Effector CD4-positive, alpha-beta T cell (primary cell): ENCODE results near the gene MYO3B.
"Not testable (repeated sequence)": the region's sequence is repeated elsewhere in the genome, so short reads cannot be mapped to it uniquely, and the experiment has no call there.

Experiments
- DNase-seq: peaks from one replicate; pipeline ENCODE4 v3.0.0-alpha.2; 2020

MYO3B gene

DNA sequence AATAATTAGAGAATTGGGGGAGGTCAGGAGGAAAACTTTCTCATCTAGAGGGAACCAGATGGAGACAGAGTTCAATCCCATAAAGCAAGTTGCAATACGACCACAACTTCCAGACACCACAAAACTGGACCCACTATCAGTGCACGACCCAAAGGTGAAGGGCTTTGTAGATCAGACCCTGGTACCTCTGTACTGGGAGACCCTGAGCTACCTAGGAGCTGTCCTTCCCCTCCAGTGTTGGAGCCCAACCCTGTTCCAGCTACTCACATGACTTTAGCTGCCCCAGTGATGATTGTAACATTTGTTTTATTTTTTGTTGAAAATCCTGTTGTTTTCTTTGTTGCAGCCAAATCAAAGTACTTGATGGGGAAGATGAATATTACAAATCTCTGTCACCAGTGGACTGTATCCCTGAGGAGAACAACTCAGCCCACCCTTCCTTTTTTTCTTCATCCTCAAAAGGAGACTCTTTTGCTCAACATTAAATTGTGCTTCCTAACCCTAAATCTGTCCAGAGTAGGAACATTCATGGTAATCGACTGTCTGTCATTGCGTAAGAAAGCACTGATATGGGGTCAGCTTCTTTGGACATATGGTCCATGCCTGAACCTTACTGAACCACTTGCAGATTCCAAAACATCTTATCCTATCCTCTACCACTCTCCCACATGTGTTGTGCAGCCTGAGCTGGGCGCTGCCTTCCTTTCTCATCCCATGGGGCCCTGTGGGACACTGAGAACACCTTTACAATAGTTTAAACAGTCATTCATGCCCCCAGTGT lies 474.9 kb downstream of the MYO3B start:
- DNase-seq: no peak

DNA sequence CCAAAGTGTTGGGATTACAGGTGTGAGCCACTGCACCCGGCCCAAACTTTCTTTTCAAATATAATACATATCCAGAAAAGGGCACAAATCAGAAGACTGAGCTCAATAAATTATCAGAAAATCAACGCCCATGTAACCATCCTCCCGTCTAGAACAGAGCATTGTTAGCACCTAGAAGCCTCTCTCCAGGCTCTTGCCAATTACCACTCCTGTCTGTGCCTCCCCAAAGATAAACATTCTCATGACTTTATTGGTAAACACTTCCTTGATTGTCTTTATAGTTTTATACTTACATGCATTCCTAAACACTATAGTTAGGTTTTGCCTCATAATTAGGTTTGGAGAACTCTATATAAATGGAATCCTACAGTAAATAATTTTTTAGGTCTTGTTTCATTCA lies 478.7 kb downstream of the MYO3B start:
- no peak for DNase-seq

DNA sequence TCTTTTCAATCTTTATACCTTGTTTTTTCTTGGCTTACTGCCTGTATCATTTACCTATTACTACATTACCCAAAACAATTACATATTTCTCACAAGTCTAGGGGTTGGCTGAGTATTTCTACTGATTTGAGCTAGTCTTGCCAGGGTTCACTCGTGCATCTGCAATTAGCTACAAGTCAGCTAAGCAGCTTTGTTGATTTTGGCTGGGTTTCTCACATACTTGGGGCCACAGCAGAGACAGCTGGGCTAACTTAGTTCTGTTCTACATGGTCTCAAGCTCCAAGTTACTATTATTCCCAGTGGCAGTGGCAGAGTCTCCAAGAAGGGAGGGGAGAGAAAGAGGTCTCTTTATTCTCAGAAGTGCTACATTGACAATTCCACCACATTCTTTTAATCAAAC lies 482.5 kb downstream of the MYO3B start:
- DNase-seq: no peak

DNA sequence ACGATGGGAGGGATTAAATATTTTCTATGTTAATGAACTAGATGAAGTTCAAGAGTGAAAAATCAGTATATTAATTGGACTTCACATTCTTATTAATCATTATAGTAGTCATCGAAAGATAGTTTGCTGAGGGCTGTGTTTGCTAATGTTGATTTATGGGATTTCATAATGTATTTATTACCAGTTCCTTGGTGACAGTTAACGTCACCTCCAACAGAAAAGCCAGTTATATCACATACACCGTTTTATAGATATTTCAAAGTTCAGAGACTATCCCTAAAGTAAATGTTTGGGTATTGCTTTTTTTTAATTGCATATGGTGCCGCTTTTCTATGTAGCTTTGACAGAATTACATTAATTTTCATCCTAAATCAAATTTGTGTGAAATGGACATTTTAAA lies 487.8 kb downstream of the MYO3B start:
- no peak for DNase-seq

DNA sequence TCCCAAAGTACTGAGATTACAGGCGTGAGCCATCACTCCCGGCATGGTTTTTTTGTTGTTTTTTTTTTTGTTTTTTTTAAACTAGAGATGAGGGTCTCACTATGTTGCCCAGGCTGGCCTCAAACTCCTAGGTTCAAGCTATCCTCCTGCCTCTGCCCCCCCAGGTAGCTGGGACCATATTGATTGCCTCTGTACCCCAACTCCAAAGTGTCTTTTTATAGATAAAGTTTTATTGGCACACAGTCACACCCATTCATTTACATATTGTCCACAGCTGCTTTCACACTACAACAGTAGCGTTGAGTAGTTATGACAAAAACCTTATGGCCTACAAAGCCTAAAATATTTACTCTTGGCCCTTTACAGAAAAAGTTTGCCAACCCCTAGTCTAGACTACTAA lies 492.0 kb downstream of the MYO3B start:
- no peak for DNase-seq

DNA sequence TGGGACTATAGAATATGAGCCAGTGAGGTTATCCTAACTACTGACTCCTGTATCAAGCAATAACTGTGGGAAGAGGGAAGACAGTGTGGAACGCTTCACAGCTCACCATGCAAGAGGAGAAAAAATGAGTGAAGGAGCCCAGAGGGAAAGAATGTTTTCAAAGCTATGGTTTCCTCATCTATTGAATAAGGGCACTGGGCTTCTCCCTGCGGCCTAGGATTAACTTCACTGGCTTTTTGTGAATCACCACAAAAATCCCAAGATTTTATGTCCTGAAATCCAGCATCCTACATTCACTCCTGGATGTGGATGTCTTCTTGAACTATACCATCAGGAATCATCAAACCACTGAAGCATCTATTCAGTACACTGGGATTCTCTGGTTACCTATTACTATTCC lies 492.7 kb downstream of the MYO3B start:
- DNase-seq: no peak

DNA sequence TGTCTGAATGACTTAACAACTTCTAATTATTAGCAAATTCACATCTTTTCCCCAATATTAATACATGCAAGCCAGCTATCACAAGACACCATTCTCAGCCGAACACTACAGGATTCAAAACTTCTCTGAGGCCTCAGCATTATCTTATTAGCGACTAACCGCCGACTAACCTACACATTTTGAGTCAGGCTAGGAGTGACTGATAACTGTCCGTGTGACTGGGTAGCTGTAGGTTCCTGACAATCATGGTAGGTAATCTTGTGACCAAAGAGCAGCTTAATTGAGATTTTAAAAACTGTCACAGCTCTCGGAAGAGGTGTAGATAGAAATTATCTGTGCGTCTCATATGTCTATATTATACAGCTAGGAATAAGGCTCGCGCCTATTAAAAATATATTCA lies 493.1 kb downstream of the MYO3B start:
- DNase-seq: no peak

DNA sequence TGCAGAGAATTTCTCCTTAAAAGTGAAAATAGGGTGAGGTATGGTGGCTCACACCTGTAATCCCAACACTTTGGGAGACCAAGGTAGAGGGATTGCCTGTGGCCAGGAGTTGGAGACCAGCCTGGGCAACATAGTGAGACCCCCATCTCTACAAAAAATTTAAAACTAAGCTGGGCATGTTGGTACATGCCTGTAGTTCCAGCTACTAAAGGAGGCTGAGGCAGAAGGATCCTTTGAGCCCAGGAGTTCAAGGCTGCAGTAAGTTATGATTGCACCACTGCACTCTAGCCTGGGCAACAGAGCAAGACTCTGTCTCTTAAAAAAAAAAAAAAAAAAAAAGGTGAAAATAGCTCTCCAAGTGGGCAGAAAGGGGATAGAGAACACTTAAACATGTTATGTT lies 496.3 kb downstream of the MYO3B start:
- not testable (repeated sequence) for DNase-seq

DNA sequence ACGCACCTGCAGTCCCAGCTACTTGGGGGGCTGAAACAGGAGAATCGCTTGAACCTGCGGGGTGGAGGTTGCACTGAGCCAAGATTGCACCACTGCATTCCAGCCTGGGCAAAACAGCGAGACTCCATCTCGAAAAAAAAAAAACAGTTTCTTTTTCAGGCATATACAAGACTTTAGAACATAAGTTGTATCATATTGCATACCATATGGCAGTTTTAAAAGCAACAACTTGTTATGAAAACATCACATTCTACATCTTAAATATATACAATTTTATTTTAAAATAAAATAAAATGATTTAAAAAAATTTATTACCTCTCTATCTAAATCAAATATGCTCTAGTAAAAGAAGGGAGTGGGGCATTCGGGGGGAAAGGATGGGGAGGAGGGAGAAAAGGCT lies 497.8 kb downstream of the MYO3B start:
- DNase-seq: no peak

DNA sequence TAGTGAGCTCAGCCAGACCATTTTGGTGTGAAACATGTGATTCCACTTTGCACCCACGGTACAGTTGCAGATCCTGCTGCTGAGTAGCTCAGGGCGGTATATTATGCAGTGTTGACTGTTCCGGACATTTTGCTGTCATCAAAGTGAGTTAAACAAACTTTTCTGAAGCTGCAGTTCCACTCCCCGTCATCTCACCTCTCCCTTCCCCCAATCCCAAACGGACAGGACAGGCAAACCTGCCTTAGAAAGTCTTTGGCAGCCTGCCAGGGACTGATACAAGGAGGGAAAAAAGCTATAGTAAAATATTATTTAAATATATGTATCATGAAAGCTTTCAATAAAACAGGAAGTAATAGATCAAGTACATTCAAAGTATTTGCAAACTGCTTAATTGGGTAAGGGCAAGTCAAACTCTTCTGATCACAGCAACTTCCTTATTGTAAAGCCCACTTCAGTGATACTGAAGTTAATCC lies 501.7 kb downstream of the MYO3B start:
- DNase-seq: no peak

DNA sequence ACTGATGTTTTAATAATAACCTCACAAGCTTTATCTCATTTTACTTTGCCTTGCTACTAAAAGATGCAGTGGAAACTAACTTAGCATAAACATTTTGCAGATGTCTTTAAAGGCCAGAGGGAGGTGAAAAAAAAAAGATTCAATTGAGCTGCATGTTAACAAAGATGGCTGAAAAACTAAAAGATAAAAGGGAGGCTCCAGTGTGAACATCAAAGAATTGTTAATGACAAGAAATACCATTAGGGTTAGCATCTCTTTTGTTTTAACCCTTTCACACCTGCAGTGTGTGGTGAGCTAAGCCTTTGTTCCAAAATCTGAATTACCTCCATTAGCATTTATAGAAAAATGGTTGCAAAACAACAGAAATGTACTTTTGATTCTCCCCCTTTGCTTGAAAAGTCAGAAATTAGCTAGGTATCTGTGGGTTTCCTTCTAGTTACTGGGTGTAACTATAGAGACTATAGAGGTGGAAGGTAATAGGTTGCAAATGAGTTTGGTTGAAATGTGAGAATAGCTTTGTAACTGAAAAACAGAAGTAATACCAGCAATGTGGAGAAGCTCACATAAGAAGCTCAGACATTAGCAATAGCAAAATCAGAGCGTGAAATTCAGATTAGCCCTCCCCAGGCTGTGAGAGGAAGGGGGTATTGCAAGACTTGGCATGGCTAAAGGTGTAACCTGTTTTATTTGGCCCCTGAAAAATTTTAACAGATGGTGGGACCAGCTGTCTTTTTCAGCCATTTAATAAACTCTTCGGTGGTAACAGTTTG lies 502.4 kb downstream of the MYO3B start:
- DNase-seq: no peak

DNA sequence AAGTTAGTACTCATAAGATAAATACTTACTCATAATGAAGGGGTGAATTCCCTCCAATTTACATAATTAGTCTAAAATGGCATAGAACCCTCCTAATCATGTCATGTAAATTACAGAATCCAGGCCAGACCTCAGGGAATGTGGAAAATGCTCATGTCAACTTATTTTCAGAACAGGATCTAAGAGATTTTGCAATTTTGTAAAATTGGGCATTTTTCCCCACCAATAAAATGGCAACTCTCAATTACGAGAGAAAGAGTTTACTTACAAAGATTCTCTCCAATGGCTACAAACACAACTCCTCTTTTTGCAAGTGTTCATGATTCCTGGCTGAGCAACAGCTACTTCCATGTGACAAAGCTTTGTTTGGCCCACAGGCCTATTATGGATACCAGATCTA lies 503.4 kb downstream of the MYO3B start:
- no peak for DNase-seq

DNA sequence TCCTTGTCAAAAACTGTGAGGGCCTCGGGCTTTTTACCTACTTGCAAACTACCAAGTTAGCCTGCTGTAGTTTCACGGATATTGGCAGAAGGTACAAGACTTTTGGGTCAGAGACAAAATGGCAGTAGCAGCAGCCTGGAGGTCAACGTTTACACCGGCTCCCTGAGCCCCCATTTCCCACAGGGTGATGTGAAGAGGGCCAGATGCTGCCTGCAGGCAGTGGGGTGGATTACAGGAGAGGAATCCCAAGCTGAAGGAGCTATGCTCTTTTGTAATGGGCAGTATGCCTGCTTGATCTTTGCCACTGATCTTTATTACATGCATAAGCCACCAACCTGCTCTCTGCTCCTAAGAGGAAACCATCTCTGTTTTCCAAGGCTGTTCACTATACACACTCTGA lies 507.6 kb downstream of the MYO3B start:
- DNase-seq: no peak

DNA sequence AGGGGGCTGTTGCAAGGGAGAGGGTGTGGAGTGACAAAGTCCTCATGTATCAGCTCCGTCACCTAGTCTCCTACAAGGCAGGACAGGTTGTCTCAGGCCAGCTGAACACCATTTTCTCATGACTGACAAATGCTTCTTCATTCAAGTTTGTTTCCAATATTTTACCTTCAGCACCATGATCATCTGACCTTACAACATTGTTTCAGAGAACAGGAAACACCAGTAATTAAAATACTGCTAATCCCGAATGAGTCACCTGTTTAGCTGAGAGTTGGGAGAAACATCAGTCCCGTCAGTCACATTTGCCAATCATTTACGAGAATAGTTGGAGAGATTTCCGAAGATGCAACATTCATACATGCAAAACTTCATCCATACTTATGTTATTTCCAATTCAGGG lies 511.5 kb downstream of the MYO3B start:
- DNase-seq: no peak

DNA sequence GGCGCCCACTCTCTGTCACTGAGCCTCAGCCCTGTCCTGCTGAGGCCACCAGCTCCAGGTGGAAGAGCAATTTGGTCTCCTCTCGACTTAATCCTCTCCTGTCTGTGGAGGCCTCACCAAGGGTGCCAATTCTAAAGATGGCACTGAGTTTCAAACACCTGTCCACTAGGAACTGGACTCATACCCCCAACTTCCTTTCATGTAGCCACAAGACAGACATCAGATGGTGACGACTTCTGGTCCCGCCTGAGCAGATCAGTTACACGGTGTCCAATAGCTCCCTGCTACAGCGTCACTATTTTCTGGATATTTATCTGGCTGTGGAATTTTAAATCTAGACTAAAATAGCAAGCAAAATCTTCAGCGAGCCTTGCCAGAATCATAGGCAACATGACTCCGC lies 512.7 kb downstream of the MYO3B start:
- no peak for DNase-seq

DNA sequence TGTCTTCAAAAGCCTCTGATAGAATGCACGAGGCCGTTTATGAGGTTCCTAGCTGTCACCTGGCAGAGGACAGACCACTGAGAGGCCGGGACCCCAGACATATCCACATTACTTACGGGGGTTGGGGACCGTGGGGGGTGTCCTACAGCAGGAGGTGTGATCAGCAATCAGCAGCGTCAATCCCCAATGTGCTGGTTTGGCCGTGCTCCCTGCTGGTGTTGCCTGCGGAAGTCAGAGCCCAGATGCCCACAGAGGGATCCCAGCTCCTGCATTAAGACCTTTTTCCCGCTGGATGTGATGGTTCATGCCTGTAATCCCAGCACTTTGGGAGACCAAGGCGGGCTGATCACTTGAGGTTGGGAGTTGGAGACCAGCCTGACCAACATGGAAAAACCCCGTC lies 516.4 kb downstream of the MYO3B start:
- DNase-seq: no peak

DNA sequence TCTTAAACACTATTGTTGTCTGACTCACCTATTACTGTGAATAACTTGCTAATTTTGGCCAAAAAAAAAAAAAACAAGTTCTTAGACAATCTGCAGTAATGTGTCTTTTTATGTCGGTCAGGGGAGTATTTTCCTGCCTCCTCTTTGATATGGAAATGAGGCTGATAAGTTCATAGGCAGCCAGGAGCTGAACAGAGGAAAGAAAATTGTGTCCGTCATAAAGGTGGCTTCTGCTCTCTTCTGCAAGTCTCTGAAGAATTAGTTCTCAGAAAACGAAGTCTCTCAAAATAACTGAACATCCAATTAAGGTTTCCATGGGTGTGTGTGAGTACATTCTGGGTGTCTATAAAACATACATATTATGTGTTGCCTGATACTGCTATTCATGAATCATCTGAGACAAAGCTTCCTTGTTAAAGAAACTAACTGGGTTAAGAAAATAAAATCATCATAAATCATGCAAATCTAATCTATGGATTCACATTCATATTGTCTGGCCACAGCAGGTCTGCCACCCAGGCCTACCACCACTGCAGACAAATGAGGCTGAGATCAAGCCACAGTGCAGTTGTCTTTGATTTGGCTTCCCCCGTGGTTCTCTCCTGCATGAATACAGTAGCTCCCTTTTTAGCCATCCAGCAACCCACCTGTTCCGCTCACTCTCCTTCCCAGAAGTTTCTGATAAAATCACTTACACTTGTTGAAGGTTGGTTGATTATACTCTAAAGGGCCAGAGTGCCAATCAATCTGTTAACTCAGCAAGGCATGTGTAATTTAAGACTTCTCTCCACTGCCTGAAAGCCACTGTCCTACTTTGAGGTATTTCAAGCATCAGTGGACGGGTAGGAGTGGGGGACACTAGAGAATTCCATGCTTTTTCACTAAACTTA lies 517.8 kb downstream of the MYO3B start:
- DNase-seq: no peak

DNA sequence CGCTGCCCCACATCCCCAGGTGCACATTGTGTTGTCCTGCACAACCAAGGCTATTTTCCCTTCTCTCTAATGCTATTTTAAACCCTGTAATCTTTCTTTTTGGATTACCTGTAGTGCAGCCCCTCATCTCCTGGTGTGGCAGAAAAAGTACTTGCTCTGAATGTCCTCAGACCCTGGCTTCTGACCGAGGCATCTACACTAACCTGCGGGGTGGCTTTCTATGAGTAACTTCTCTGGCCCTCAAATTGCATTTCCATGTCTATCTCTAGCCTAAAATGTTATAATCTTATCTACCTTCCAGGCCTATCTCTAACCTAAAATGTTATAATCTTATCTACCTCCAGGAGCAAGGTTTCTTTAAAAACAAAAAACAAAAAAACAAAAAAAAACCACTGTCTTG lies 519.0 kb downstream of the MYO3B start:
- DNase-seq: no peak

DNA sequence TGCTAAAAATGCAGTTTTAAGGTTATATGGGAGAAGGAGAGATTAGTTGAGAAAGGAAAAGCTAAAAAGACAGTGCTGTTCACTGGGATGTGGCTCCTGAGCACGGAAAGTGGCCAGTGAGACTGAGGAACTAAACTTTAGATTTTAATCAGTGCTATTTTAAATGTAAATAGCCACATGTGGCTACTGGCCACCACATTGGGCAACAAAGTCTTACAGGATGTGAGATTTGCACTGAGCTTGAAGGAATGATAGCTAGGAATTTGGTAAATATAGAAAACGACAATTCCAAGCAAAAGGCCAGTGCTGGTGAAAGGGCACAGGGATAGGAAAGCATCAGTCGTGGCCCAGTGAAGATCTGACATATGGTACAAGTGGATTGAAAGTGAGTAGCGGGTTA lies 523.1 kb downstream of the MYO3B start:
- no peak for DNase-seq

DNA sequence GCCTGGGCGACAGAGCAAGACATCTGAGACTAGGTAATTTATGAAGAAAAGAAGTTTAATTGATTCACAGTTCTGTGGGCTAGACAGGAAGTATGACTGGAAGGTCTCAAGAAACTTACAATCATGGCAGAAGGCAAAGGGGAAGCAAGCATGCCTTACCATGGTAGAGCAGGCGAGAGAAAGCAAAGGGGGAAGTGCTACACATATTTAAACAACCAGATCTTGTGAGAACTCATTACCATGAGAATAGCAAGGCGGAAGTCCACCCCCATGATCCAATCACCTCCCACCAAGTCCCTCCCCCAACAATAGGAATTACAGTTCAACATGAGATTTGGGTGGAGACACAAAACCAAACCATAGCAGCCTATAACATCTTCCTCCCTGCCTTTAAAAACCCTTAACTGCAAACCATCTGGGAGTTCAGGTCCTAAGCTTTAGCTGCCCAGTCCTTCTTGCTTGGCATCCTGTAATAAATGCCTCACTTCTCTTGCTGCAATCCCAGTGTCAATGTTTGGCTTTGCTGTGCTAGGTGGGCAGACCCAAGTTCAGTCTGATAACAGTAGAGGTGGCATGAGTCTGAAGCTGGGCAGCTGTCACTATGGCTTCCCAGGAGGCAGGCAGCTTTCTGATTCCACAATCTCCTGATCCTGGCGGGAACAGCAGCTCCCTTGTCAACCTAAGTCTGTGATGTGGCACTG lies 526.0 kb downstream of the MYO3B start:
- no peak for DNase-seq
